ENCODE results near the gene KDM3B. TPM values are rescaled to one million over a fixed set of nuclear protein-coding genes. Genes with fewer than 3 reads are reported as not detected.

Gene KDM3B
- total RNA-seq, 1 experiment from 2014 or later = 89.2 TPM

DNA sequence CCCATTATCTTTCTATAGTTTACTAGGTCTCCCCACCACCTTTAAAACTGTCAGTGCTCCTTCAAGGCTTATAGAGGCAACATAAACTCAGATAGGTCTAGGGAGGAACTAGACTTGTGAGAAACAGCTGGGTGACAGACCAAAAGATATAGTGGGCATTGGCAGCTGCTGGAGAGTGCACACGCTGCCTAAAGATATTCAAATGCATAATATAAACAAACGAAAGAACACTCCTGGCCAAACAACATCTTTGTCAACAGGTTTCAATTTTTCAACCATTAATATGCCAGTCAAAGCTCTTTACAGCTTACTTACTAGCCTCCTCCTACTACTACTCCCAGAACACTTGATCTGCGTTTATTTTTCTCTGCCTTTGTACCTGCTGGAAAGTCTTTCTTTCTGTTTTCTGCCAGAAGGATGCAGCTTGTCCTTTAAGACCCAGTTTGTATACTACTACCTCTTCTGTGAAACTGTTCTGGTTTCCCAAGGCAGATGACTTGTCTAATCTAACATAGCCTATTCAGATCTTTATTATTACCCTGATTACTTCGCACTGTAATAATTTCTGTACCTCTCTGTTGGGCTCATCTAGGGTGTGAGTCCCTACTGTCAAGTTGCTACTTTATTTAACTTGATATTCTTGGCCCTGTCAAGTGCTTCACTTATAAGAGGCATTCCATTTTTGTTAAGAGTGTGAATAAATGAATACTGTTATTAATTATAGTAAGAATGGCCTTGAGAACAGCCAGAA is 14.3 kb downstream of the KDM3B start:
- Histone ChIP-seq H4K8ac (replicated peaks; ENCODE audit: insufficient read length, low read depth, low read length) (no peak overlapping the region), H3K4me1 (ENCODE audit: insufficient read depth, low read length) (no peaks in the 10 kb centered on the region), H3T11ph (ENCODE audit: low read length) (no peak overlapping the region), H3K14ac (ENCODE audit: insufficient read depth, low read length) (no peak overlapping the region), H3K9me3 (ENCODE audit: control insufficient read depth, low read depth, low read length) (no peaks in the 10 kb centered on the region), H2BK12ac (ENCODE audit: insufficient read length, low read depth, low read length) (no peak overlapping the region), H3K9ac (ENCODE audit: extremely low read depth, insufficient read length, low read length) (no peak overlapping the region), H2BK5ac (ENCODE audit: insufficient read length, low read length) (no peak overlapping the region), H4K20me1 (ENCODE audit: control insufficient read depth, insufficient read depth, insufficient read length) (no peaks in the 10 kb centered on the region), H3K18ac (ENCODE audit: insufficient read length, low read depth, low read length) (no peak overlapping the region), H3K27me3 (ENCODE audit: insufficient read depth, low read length) (no peaks in the 10 kb centered on the region), H4K91ac (ENCODE audit: insufficient read length, low read depth, low read length) (no peak overlapping the region), H3K23ac (ENCODE audit: insufficient read length, low read depth, low read length) (no peak overlapping the region), H3K4me2 (ENCODE audit: insufficient read depth, insufficient read length, low read length) (no peak overlapping the region), H3K79me1 (ENCODE audit: insufficient read depth, low read depth, low read length, poor library complexity, severe bottlenecking) (peaks cover 7% of the 10 kb centered on the region), H3K56ac (ENCODE audit: insufficient read length, low read depth, low read length) (no peak overlapping the region), H3K23me2 (ENCODE audit: insufficient read length, low read depth, low read length, poor library complexity, severe bottlenecking) (no peaks in the 10 kb centered on the region), H4K5ac (ENCODE audit: insufficient read length, low read depth, low read length) (no peak overlapping the region), H3K27ac (ENCODE audit: insufficient read length, low read depth, low read length) (no peak overlapping the region), H3K79me2 (ENCODE audit: insufficient read depth, low read length) (peaks cover 10% of the 10 kb centered on the region; the same call in 1 of the 2 replicates), H2BK120ac (ENCODE audit: low read depth, low read length, poor library complexity, severe bottlenecking) (no peak overlapping the region), H2BK15ac (ENCODE audit: low read depth, low read length) (no peak overlapping the region; the same call in 1 of the 2 replicates), H2AK5ac (ENCODE audit: insufficient read length, low read length) (no peak overlapping the region), H3K4ac (ENCODE audit: low read depth, low read length) (no peak overlapping the region), H2BK20ac (ENCODE audit: low read depth, low read length, poor library complexity, severe bottlenecking) (no peak overlapping the region), H2AFZ (ENCODE audit: low read length) (no peak overlapping the region)
- Mint-ChIP-seq H3K27me3 (ENCODE audit: low read depth) (no peaks in the 10 kb centered on the region), H3K9me3 (no peaks in the 10 kb centered on the region), H3K27ac (peak overlapping the region in 1 of 3 experiments; percentile 40; a peak in 3 of 7 replicates), H3K4me1 (peaks cover under 1 to 2% of the 10 kb centered on the region in 2 experiments; a peak in 3 of 4 replicates), H3K4me3 (no peak overlapping the region), H3K36me3 (ENCODE audit: insufficient read depth in 1 of 3, low read depth in 3 of 3) (no peaks in the 10 kb centered on the region)
- WGBS (ENCODE audit: extremely low coverage, insufficient read length, low lambda C conversion rate) = no CpG with 5 or more reads among the region's 4 CpGs
- TF ChIP-seq, protein P1, sequence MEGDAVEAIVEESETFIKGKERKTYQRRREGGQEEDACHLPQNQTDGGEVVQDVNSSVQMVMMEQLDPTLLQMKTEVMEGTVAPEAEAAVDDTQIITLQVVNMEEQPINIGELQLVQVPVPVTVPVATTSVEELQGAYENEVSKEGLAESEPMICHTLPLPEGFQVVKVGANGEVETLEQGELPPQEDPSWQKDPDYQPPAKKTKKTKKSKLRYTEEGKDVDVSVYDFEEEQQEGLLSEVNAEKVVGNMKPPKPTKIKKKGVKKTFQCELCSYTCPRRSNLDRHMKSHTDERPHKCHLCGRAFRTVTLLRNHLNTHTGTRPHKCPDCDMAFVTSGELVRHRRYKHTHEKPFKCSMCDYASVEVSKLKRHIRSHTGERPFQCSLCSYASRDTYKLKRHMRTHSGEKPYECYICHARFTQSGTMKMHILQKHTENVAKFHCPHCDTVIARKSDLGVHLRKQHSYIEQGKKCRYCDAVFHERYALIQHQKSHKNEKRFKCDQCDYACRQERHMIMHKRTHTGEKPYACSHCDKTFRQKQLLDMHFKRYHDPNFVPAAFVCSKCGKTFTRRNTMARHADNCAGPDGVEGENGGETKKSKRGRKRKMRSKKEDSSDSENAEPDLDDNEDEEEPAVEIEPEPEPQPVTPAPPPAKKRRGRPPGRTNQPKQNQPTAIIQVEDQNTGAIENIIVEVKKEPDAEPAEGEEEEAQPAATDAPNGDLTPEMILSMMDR (conservative IDR thresholded peaks at IDR 0.05) = no peak
- DNase-seq = no peak
